ENCODE results near the gene AHNAK2.

Gene AHNAK2

GRCh38 chr14:104933746-104934733, 44.1 kb downstream of the AHNAK2 start (continued):
- TF ChIP-seq ZBTB49 (tag by site-specific recombination; IDR thresholded peaks at IDR 0.05; ENCODE audit: low read depth) (no peak), ZNF132 (tag by site-specific recombination; IDR thresholded peaks at IDR 0.05; ENCODE audit: borderline replicate concordance) (no peak), ZNF623 (tag by site-specific recombination; IDR thresholded peaks at IDR 0.05) (no peak)

- Histone ChIP-seq H3K9me3 (ENCODE audit: control insufficient read depth, insufficient read depth, low read depth, low read length) (no peaks in the 10 kb centered on the region), H3K36me3 (ENCODE audit: control insufficient read depth in 2 of 2, insufficient read depth in 1 of 2, low read length in 2 of 2) (no peaks in the 10 kb centered on the region), H3K27ac (ENCODE audit: extremely low read depth, low read depth, low read length) (peak overlapping the region; percentile 49; the same call in 1 of the 2 replicates), H3K4me3 (ENCODE audit: low read depth, low read length) (peak overlapping the region; percentile 32), H3K4me1 (ENCODE audit: control insufficient read depth, insufficient read depth, low read length) (no peaks in the 10 kb centered on the region)
- POLR2A ChIA-PET = interaction anchor here (0.9 to 1.2 kb wide), 3 partner anchors 33 to 42 kb away, joined by 3 to 5 read pairs (median 4); no protein-coding TSS in a partner anchor
- CTCF ChIA-PET = interaction anchor here (0.7 kb wide), 1 partner anchor 34 kb away, joined by 3 read pairs; no protein-coding TSS in a partner anchor
- TF ChIP-seq ZNF2 (tag by site-specific recombination; IDR thresholded peaks at IDR 0.05) = no peak
- TF ChIP-seq ZNF155 (tag by site-specific recombination; IDR thresholded peaks at IDR 0.05) = no peak
- TF ChIP-seq ZNF704 (tag by site-specific recombination; IDR thresholded peaks at IDR 0.05) = no peak
- no peak for TF ChIP-seq ZNF670 (tag by site-specific recombination; IDR thresholded peaks at IDR 0.05; ENCODE audit: low read depth)
- no peak for TF ChIP-seq ZNF747 (tag by site-specific recombination; IDR thresholded peaks at IDR 0.05)
- no peak for TF ChIP-seq SETDB1 (IDR thresholded peaks at IDR 0.05; ENCODE audit: insufficient read length, low read length)
- no peak for TF ChIP-seq ZNF416 (tag by site-specific recombination; IDR thresholded peaks at IDR 0.05)
- no peak for TF ChIP-seq ZNF624 (tag by site-specific recombination; IDR thresholded peaks at IDR 0.05)
- no peak for TF ChIP-seq BCL6B (tag by site-specific recombination; IDR thresholded peaks at IDR 0.05)
- TF ChIP-seq IKZF3 (tag by site-specific recombination; IDR thresholded peaks at IDR 0.05) = peak; percentile 77; the same call in 1 of the 2 replicates
- no peak for TF ChIP-seq ZNF777 (tag by site-specific recombination; IDR thresholded peaks at IDR 0.05; ENCODE audit: borderline replicate concordance)
- no peak for TF ChIP-seq ZNF544 (tag by site-specific recombination; IDR thresholded peaks at IDR 0.05)
- no peak for TF ChIP-seq SCRT2 (tag by site-specific recombination; IDR thresholded peaks at IDR 0.05)
- TF ChIP-seq INSM2 (tag by site-specific recombination; IDR thresholded peaks at IDR 0.05) = no peak
- TF ChIP-seq GLIS1 (tag by site-specific recombination; IDR thresholded peaks at IDR 0.05) = peak; percentile 76
- no peak for TF ChIP-seq HOXA7 (CRISPR knock-in tag; IDR thresholded peaks at IDR 0.05; ENCODE audit: borderline replicate concordance)
- TF ChIP-seq ZNF19 (tag by site-specific recombination; IDR thresholded peaks at IDR 0.05; ENCODE audit: low read depth) = no peak
- no peak for TF ChIP-seq SALL2 (tag by site-specific recombination; IDR thresholded peaks at IDR 0.05; ENCODE audit: borderline replicate concordance)
- peak; percentile 65; the same call in 1 of the 2 replicates for TF ChIP-seq ZFP69B (tag by site-specific recombination; IDR thresholded peaks at IDR 0.05)
- TF ChIP-seq ZNF266 (tag by site-specific recombination; IDR thresholded peaks at IDR 0.05; ENCODE audit: low read depth) = no peak
- no peak for TF ChIP-seq WT1 (tag by site-specific recombination; IDR thresholded peaks at IDR 0.05)
- TF ChIP-seq SP2 (tag by site-specific recombination; IDR thresholded peaks at IDR 0.05) = peak; percentile 58
- no peak for TF ChIP-seq PRDM6 (tag by site-specific recombination; IDR thresholded peaks at IDR 0.05)
Observed at GRCh38 chr14:104932676-104933631, 45.2 kb downstream of the AHNAK2 start.

Data from HEK293 (cell line).